Measurements from ENCODE around the gene PPP2R2D.
"Not testable (repeated sequence)": the region's sequence is repeated elsewhere in the genome, so short reads cannot be mapped to it uniquely, and the experiment has no call there.

PPP2R2D gene

DNA sequence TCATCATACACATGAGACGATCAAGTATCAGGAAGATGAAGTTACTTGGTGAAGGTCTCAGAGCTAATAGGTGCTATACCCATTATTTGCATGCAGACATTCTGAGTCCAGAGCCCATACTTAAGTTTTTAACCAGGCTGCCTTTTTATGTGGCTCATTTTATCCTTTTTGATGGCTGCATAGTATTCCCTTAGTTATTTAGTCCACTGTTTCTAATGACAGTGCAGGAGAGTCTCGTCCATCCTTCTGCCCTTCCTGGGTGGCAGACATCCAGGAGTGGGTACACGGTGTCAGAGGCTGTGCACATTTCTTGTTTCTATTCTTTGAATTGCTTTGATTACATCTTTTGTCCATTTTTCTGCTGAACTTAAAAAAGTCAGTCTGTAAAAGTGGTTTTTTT lies 11.8 kb downstream of the PPP2R2D start:
- H3K9ac ChIP-seq (ENCODE audit: insufficient read length) = no peak overlapping the region
- DNase-seq (ENCODE audit: low read depth, low spot score) = no peak
- H3K4me3 ChIP-seq = no peak overlapping the region
- no peak for TF ChIP-seq FOXP2 (optimal IDR thresholded peaks at IDR 0.05; ENCODE audit: control extremely low read depth, extremely low read length, insufficient read depth)
- TF ChIP-seq EZH2 (IDR thresholded peaks at IDR 0.05) = no peak
- TF ChIP-seq POLR2AphosphoS5 (IDR thresholded peaks at IDR 0.05; ENCODE audit: borderline replicate concordance, low read depth, low read length) = no peak
- H3K9me3 ChIP-seq (ENCODE audit: low read depth, low read length) = no peaks in the 10 kb centered on the region
- H3K36me3 ChIP-seq (ENCODE audit: insufficient read depth, low read length) = peaks cover 5% of the 10 kb centered on the region; the same call in 1 of the 2 replicates
- no peak overlapping the region for H3K27ac ChIP-seq

DNA sequence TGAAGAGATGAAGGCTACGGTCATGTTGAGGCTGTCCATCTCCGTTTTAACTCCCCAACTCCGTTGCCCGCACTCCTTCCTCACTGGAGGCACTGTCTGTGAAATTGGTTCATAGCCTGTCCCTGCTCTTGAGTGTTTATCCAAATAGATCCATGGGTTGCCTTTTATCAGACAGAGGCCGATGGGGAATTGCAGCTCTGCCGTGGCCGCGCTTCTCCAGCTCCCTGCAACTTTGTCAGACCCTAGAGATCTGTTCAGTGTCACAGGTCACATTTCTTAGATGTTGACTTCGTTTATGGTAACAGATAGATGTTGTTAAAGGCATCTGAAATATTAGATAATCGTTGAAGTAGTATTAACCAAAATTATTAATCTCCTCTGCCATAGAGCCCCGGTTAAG lies 14.7 kb downstream of the PPP2R2D start:
- H3K27ac ChIP-seq = no peak overlapping the region
- no peak overlapping the region for H3K9ac ChIP-seq (ENCODE audit: insufficient read length)
- TF ChIP-seq POLR2AphosphoS5 (IDR thresholded peaks at IDR 0.05; ENCODE audit: borderline replicate concordance, low read depth, low read length) (no peak), FOXP2 (optimal IDR thresholded peaks at IDR 0.05; ENCODE audit: control extremely low read depth, extremely low read length, insufficient read depth) (no peak), EZH2 (IDR thresholded peaks at IDR 0.05) (no peak)

GRCh38 chr10:131915990-131916766 lies 15.4 kb downstream of the PPP2R2D start:
- TF ChIP-seq EZH2 (IDR thresholded peaks at IDR 0.05) (no peak), FOXP2 (optimal IDR thresholded peaks at IDR 0.05; ENCODE audit: control extremely low read depth, extremely low read length, insufficient read depth) (no peak), POLR2AphosphoS5 (IDR thresholded peaks at IDR 0.05; ENCODE audit: borderline replicate concordance, low read depth, low read length) (no peak)
- peaks cover 5% of the 10 kb centered on the region; the same call in 1 of the 2 replicates for H3K36me3 ChIP-seq (ENCODE audit: insufficient read depth, low read length)

More for the DNA sequence above, 14.7 kb downstream of the PPP2R2D start:
- no peak for DNase-seq (ENCODE audit: low read depth, low spot score)
- Histone ChIP-seq H3K9me3 (ENCODE audit: low read depth, low read length) (no peaks in the 10 kb centered on the region), H3K36me3 (ENCODE audit: insufficient read depth, low read length) (peaks cover 5% of the 10 kb centered on the region; the same call in 1 of the 2 replicates), H3K4me3 (no peak overlapping the region)

GRCh38 chr10:131916767-131917160 lies 16.0 kb downstream of the PPP2R2D start:
- DNase-seq (ENCODE audit: low read depth, low spot score); H3K36me3 ChIP-seq (ENCODE audit: insufficient read depth, low read length); H3K9ac ChIP-seq (ENCODE audit: insufficient read length); H3K4me3 ChIP-seq; H3K9me3 ChIP-seq (ENCODE audit: low read depth, low read length); H3K27ac ChIP-seq: not testable (repeated sequence)

More at GRCh38 chr10:131915990-131916766, 15.4 kb downstream of the PPP2R2D start:
- Histone ChIP-seq H3K4me3 (no peak overlapping the region), H3K27ac (no peak overlapping the region), H3K9ac (ENCODE audit: insufficient read length) (no peak overlapping the region), H3K9me3 (ENCODE audit: low read depth, low read length) (no peaks in the 10 kb centered on the region)
- DNase-seq (ENCODE audit: low read depth, low spot score) = no peak

- not testable (repeated sequence) for H3K9me3 ChIP-seq (ENCODE audit: low read depth, low read length); H3K27ac ChIP-seq; H3K4me3 ChIP-seq; DNase-seq (ENCODE audit: low read depth, low spot score); H3K36me3 ChIP-seq (ENCODE audit: insufficient read depth, low read length); H3K9ac ChIP-seq (ENCODE audit: insufficient read length)
Measured at GRCh38 chr10:131917496-131917895, 16.7 kb downstream of the PPP2R2D start.

- not testable (repeated sequence) for DNase-seq (ENCODE audit: low read depth, low spot score); H3K9me3 ChIP-seq (ENCODE audit: low read depth, low read length); H3K27ac ChIP-seq; H3K4me3 ChIP-seq; H3K36me3 ChIP-seq (ENCODE audit: insufficient read depth, low read length); H3K9ac ChIP-seq (ENCODE audit: insufficient read length)
Measured at GRCh38 chr10:131919461-131919860, 18.7 kb downstream of the PPP2R2D start.

- no peak overlapping the region for H3K9ac ChIP-seq (ENCODE audit: insufficient read length)
- H3K27ac ChIP-seq = no peak overlapping the region
- H3K4me3 ChIP-seq = no peak overlapping the region
- H3K9me3 ChIP-seq (ENCODE audit: low read depth, low read length) = 0 out of 2 replicates have a peak, but pooled peaks cover 3% of the 10 kb centered on the region
- no peaks in the 10 kb centered on the region for H3K36me3 ChIP-seq (ENCODE audit: insufficient read depth, low read length)
- DNase-seq (ENCODE audit: low read depth, low spot score) = no peak
- no peak for TF ChIP-seq FOXP2 (optimal IDR thresholded peaks at IDR 0.05; ENCODE audit: control extremely low read depth, extremely low read length, insufficient read depth)
- no peak for TF ChIP-seq EZH2 (IDR thresholded peaks at IDR 0.05)
- no peak for TF ChIP-seq POLR2AphosphoS5 (IDR thresholded peaks at IDR 0.05; ENCODE audit: borderline replicate concordance, low read depth, low read length)
Measured at GRCh38 chr10:131920151-131920550, 19.3 kb downstream of the PPP2R2D start.

DNA sequence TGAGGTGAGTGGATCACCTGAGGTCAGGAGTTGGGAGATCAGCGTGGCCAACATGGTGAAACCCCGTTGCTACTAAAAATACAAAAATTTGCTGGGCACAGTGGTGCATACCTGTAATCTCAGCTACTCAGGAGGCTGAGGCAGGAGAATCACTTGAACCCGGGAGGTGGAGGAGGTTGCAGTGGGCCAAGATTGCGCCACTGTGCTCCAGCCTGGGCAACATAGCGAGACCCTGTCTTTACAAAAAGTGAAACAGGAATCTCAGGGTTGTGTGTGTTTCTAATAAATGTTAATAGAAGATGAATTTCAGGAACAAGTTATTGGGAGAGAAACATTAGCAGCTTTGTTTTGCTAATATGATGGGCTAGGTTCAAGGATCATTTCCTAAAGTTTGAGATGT lies 19.9 kb downstream of the PPP2R2D start:
- H3K36me3 ChIP-seq (ENCODE audit: insufficient read depth, low read length) = no peaks in the 10 kb centered on the region
- TF ChIP-seq FOXP2 (optimal IDR thresholded peaks at IDR 0.05; ENCODE audit: control extremely low read depth, extremely low read length, insufficient read depth) (no peak), POLR2AphosphoS5 (IDR thresholded peaks at IDR 0.05; ENCODE audit: borderline replicate concordance, low read depth, low read length) (no peak), EZH2 (IDR thresholded peaks at IDR 0.05) (no peak)
- no peak overlapping the region for H3K27ac ChIP-seq
- H3K9me3 ChIP-seq (ENCODE audit: low read depth, low read length) = 0 out of 2 replicates have a peak, but pooled peaks cover 3% of the 10 kb centered on the region
- DNase-seq (ENCODE audit: low read depth, low spot score) = no peak
- no peak overlapping the region for H3K9ac ChIP-seq (ENCODE audit: insufficient read length)
- H3K4me3 ChIP-seq = no peak overlapping the region

DNA sequence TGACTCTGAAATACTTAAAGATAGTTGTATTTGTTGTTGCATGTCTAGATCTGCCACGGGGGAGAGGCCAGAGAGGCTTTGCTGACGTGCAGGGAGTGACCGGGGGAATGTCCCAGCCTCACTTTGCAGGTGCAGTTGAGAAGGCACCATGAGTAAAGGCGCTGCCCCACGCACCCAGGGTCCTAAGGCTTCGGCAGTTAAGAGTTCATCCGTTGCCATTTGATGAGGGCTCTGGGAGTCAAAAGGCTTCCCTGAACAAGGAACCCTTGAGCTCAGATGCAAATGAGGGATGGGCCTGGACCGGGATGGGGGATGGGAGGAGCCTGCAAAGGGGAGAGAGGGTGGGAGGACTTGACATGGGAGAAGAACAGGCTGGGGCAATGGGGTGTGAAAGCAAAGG lies 20.4 kb downstream of the PPP2R2D start:
- no peaks in the 10 kb centered on the region for H3K36me3 ChIP-seq (ENCODE audit: insufficient read depth, low read length)
- no peak overlapping the region for H3K9ac ChIP-seq (ENCODE audit: insufficient read length)
- H3K9me3 ChIP-seq (ENCODE audit: low read depth, low read length) = 0 out of 2 replicates have a peak, but pooled peaks cover 3% of the 10 kb centered on the region
- no peak for DNase-seq (ENCODE audit: low read depth, low spot score)
- no peak overlapping the region for H3K27ac ChIP-seq
- TF ChIP-seq POLR2AphosphoS5 (IDR thresholded peaks at IDR 0.05; ENCODE audit: borderline replicate concordance, low read depth, low read length) (no peak), FOXP2 (optimal IDR thresholded peaks at IDR 0.05; ENCODE audit: control extremely low read depth, extremely low read length, insufficient read depth) (no peak), EZH2 (IDR thresholded peaks at IDR 0.05) (no peak)
- no peak overlapping the region for H3K4me3 ChIP-seq
